DMS114 treated with DMSO at 0.1 percent for 48 hours (cell line): ENCODE results near the gene NPHP3.
A peak's percentile ranks its signal among the peaks of the same experiment; 100 is the strongest.
"Not testable (repeated sequence)": the region's sequence is repeated elsewhere in the genome, so short reads cannot be mapped to it uniquely, and the experiment has no call there.

ENCODE experiments used
- DNase-seq: peaks from one replicate; lab custom pipeline; 2025; ENCODE audit not compliant: unreplicated experiment; lab: John Stamatoyannopoulos, UW

The NPHP3 gene

GRCh38 chr3:132722165-132723023 is at the start of gene NPHP3:
NPHP3 (minus strand) TSS chr3:132722409; CDS start chr3:132722355, 54 bp downstream.
- peak; percentile 84 for DNase-seq

- no peak for DNase-seq
Observed at GRCh38 chr3:132758740-132759139, 36.5 kb upstream of the NPHP3 start.

- DNase-seq, result no peak
Observed at GRCh38 chr3:132756108-132756650, 34.0 kb upstream of the NPHP3 start.

GRCh38 chr3:132753946-132754345 is 31.7 kb upstream of the NPHP3 start:
- no peak for DNase-seq

- no peak for DNase-seq
Observed at GRCh38 chr3:132749786-132750185, 27.6 kb upstream of the NPHP3 start.

GRCh38 chr3:132746720-132747119 is 24.5 kb upstream of the NPHP3 start:
- not testable (repeated sequence) for DNase-seq

- no peak for DNase-seq
Observed at GRCh38 chr3:132738314-132738713, 16.1 kb upstream of the NPHP3 start.

GRCh38 chr3:132735589-132735988 is 13.4 kb upstream of the NPHP3 start:
- DNase-seq, result no peak

- DNase-seq, result peak; percentile 44
Observed at GRCh38 chr3:132730891-132731580, 8.8 kb upstream of the NPHP3 start.

GRCh38 chr3:132726341-132726823 is 4.2 kb upstream of the NPHP3 start:
- DNase-seq, result peak; percentile 36

GRCh38 chr3:132723024-132723950 is 1.1 kb upstream of the NPHP3 start:
- peak; percentile 77 for DNase-seq

- DNase-seq, result peak; percentile 23
Observed at GRCh38 chr3:132721479-132722164, 587 bp downstream of the NPHP3 start.

GRCh38 chr3:132720228-132720627 is 2.0 kb downstream of the NPHP3 start:
- DNase-seq, result no peak

GRCh38 chr3:132716372-132716771 is 5.8 kb downstream of the NPHP3 start:
- no peak for DNase-seq

GRCh38 chr3:132713977-132714727 is 8.1 kb downstream of the NPHP3 start:
- no peak for DNase-seq

- no peak for DNase-seq
Observed at GRCh38 chr3:132710311-132710710, 11.9 kb downstream of the NPHP3 start.

GRCh38 chr3:132709761-132710160 is 12.4 kb downstream of the NPHP3 start:
- DNase-seq, result no peak

- no peak for DNase-seq
Observed at GRCh38 chr3:132703733-132704132, 18.5 kb downstream of the NPHP3 start.

GRCh38 chr3:132695422-132695821 is 26.8 kb downstream of the NPHP3 start:
- DNase-seq, result no peak
